Measurements from ENCODE around the gene NAA30.

GRCh38 chr14:57420033-57420432, 29.6 kb downstream of the NAA30 start:
- TF ChIP-seq CTCF (IDR thresholded peaks at IDR 0.05 in 2 of 3, conservative IDR thresholded peaks at IDR 0.05 in 1 of 3; ENCODE audit: borderline replicate concordance in 1 of 3, insufficient read depth in 1 of 3, low read depth in 2 of 3, low read length in 2 of 3) = no peak
- no peak for TF ChIP-seq POLR2A (IDR thresholded peaks at IDR 0.05; ENCODE audit: borderline replicate concordance, extremely low read depth, insufficient read depth, insufficient read length)
- TF ChIP-seq ZBTB33 (IDR thresholded peaks at IDR 0.05; ENCODE audit: extremely low read depth, insufficient replicate concordance, low read length) = no peak
- TF ChIP-seq SP1 (IDR thresholded peaks at IDR 0.05; ENCODE audit: low read depth) = no peak
- TF ChIP-seq MAX (IDR thresholded peaks at IDR 0.05) = no peak
- TF ChIP-seq EZH2 (IDR thresholded peaks at IDR 0.05) = no peak
